Nephron (organoid): ENCODE measurements around the gene LYPD6.

Source experiments
- H3K27ac Mint-ChIP-seq, 3 experiments: 2 replicates each; pipeline ENCODE4 v1.8.0; 2020; ENCODE audit warnings: mixed read lengths in 3 of 3, mild to moderate bottlenecking in 2 of 3, moderate library complexity in 1 of 3
- H3K27me3 Mint-ChIP-seq: 2 replicates; pipeline ENCODE4 v1.8.0; 2021; ENCODE audit warnings: low read depth, mild to moderate bottlenecking, moderate library complexity, mixed read lengths
- H3K36me3 Mint-ChIP-seq: 2 replicates; pipeline ENCODE4 v1.8.0; 2020; ENCODE audit warnings: low read depth, mixed read lengths
- H3K4me1 Mint-ChIP-seq: 2 replicates; pipeline ENCODE4 v1.8.0; 2020; ENCODE audit warnings: mixed read lengths
- H3K4me3 Mint-ChIP-seq, 3 experiments: 2 replicates each; pipeline ENCODE4 v1.8.0; 2020; ENCODE audit warnings: mild to moderate bottlenecking in 3 of 3, mixed read lengths in 3 of 3, moderate library complexity in 2 of 3
- H3K9me3 Mint-ChIP-seq: 2 replicates; pipeline ENCODE4 v1.8.0; 2020; ENCODE audit warnings: mixed read lengths
- CTCF ChIP-seq, 3 experiments: fragments of 200-600 bp; sonication (generic); IDR thresholded peaks; one replicate each; pipeline ENCODE4 v1.5.0; 2021; ENCODE audit warnings: antibody characterized with exemption in 3 of 3; ENCODE audit not compliant: unreplicated experiment in 3 of 3

The LYPD6 gene

DNA sequence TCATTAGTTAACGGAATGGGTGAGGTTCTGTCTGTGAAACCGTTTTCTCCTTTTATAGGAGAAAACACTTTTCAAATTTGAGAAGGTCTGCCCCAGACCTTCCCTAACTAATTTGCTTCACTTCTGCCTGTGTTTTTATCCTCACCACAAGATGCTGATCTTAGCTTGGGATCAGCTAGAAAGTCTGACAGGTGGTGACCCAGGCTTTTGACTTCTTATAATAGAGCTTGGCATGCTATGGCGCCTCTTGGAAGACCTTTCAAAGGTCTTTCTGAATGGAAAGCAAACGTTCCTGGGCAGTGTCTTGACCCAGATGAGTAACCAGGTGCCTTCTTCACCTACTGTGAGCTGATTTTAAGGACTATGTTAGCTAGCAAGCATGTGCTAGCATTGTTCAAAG is 91.4 kb downstream of the LYPD6 start:
- Mint-ChIP-seq H3K4me3 (no peak overlapping the region), H3K27ac (no peak overlapping the region), H3K9me3 (no peaks in the 10 kb centered on the region), H3K4me1 (no peaks in the 10 kb centered on the region), H3K27me3 (no peaks in the 10 kb centered on the region), H3K36me3 (no peaks in the 10 kb centered on the region)
- no peak for TF ChIP-seq CTCF (IDR thresholded peaks at IDR 0.05; ENCODE audit: unreplicated experiment in 3 of 3)

DNA sequence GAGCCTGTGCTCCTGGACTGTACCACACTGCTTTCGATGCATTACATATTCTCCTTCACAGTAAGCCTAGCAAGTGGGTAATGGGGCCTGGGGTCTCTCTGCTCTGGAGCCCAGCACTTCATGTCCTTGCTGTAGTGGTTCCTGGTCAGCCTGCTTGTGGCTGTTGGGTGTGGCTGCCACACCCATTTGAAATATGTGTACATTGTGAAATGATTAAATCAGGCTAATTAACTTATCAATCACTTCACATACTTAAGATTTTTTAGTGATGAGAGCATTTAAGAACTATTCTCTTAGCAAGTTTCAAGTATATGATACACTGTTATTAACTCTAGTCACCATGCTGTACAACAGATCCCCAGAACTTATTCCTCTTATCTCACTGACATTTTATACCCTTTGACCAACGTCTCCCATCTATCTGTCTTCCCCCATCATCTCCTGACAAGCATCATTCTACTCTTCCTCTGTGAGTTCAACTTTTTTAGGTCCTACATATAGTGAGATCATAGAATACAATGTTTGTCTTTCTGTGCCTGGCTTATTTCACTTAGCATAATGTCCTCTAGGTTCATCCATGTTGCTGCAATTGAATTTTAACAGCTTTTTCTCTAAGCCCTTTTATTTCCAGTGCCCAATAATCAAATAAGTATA is 92.1 kb downstream of the LYPD6 start:
- no peak for TF ChIP-seq CTCF (IDR thresholded peaks at IDR 0.05; ENCODE audit: unreplicated experiment in 3 of 3)
- H3K27ac Mint-ChIP-seq, result peak overlapping the region in 2 of 3 experiments; percentile 1 to 11

DNA sequence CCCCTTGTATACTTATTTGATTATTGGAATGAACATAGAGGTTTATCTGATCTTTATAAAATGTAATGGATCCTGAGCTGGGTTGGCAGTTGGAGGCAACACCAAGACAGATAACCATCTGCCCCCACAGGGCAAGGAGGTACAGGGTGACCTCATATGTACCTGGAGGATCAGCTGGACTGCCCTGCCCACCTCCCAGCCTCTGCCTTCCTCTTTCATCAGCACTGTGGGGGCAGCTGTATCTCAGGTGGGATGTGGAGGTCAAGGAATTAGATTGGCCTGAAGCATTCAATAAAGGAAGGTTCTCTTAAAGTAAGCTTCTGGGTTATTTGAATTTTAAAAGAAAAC is 92.6 kb downstream of the LYPD6 start:
- Mint-ChIP-seq H3K4me1 (no peaks in the 10 kb centered on the region), H3K36me3 (no peaks in the 10 kb centered on the region), H3K9me3 (no peaks in the 10 kb centered on the region), H3K4me3 (no peak overlapping the region), H3K27me3 (no peaks in the 10 kb centered on the region), H3K27ac (no peak overlapping the region)
- no peak for TF ChIP-seq CTCF (IDR thresholded peaks at IDR 0.05; ENCODE audit: unreplicated experiment in 3 of 3)

More for the DNA sequence above, 92.1 kb downstream of the LYPD6 start:
- Mint-ChIP-seq H3K4me3 (no peak overlapping the region), H3K27me3 (no peaks in the 10 kb centered on the region), H3K36me3 (no peaks in the 10 kb centered on the region), H3K9me3 (no peaks in the 10 kb centered on the region), H3K4me1 (no peaks in the 10 kb centered on the region)

DNA sequence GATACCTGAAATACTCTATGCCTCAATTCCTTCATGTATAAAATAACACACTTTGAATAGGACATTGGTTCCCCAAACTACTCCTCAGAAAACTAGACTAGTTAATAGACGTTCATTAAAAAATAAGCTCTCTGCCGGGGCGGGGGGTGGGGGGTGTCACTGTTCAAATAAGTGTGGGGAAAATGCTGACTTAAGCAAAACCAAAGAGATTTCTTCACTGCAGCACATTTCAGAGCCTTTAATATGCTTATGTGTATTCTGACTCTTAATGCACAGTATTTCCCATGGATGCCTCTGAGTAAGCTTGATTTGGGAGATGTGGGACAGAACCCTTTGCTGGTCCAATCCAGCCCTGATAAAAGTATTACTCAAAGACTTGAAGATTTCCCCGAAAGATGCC is 93.2 kb downstream of the LYPD6 start:
- Mint-ChIP-seq H3K9me3 (no peaks in the 10 kb centered on the region), H3K4me1 (no peaks in the 10 kb centered on the region), H3K27me3 (no peaks in the 10 kb centered on the region), H3K4me3 (no peak overlapping the region), H3K27ac (no peak overlapping the region), H3K36me3 (no peaks in the 10 kb centered on the region)
- TF ChIP-seq CTCF (IDR thresholded peaks at IDR 0.05; ENCODE audit: unreplicated experiment in 3 of 3), result no peak

- no peaks in the 10 kb centered on the region for H3K27me3 Mint-ChIP-seq
- no peak overlapping the region for H3K4me3 Mint-ChIP-seq
- TF ChIP-seq CTCF (IDR thresholded peaks at IDR 0.05; ENCODE audit: unreplicated experiment in 3 of 3), result no peak
Observed at GRCh38 chr2:149427387-149427786, 97.0 kb downstream of the LYPD6 start.

GRCh38 chr2:149428783-149429182 is 98.4 kb downstream of the LYPD6 start:
- TF ChIP-seq CTCF (IDR thresholded peaks at IDR 0.05; ENCODE audit: unreplicated experiment in 3 of 3), result no peak
- Mint-ChIP-seq H3K27ac (no peak overlapping the region), H3K36me3 (no peaks in the 10 kb centered on the region), H3K4me3 (no peak overlapping the region), H3K27me3 (no peaks in the 10 kb centered on the region), H3K4me1 (peaks cover 10% of the 10 kb centered on the region), H3K9me3 (peaks cover 2% of the 10 kb centered on the region)

More at GRCh38 chr2:149427387-149427786, 97.0 kb downstream of the LYPD6 start:
- H3K9me3 Mint-ChIP-seq, result peaks cover 2% of the 10 kb centered on the region
- no peaks in the 10 kb centered on the region for H3K36me3 Mint-ChIP-seq
- H3K27ac Mint-ChIP-seq, result no peak overlapping the region
- H3K4me1 Mint-ChIP-seq, result peaks cover 10% of the 10 kb centered on the region
